Measurements from ENCODE around the gene CPD. TPM values are rescaled to one million over a fixed set of nuclear protein-coding genes. Genes with fewer than 3 reads are reported as not detected.

Gene CPD
- total and polyA plus RNA-seq, 2 of the 13 experiments (the other 11 are each of a cell fraction or from before 2014, with no cell fraction given), result 46.1 to 72.3 TPM

- TF ChIP-seq ZNF142 (CRISPR knock-in tag; IDR thresholded peaks at IDR 0.05), result 0 out of 2 replicates have a peak, but pooled peaks have one; percentile 34
Observed at GRCh38 chr17:30344283-30345088, 34.2 kb upstream of the CPD start (continued).

- intact Hi-C loops (cut with micrococcal nuclease; ENCODE audit: unreplicated experiment), result loop anchor here (2.0 kb wide), 1 partner anchor 32 kb away; no protein-coding TSS in a partner anchor
- no peak for FAIRE-seq
- TF ChIP-seq HNF4G (IDR thresholded peaks at IDR 0.05; ENCODE audit: borderline replicate concordance, low read depth, low read length) (no peak), HNF4G (CRISPR knock-in tag; IDR thresholded peaks at IDR 0.05; ENCODE audit: borderline replicate concordance, low read depth) (0 out of 2 replicates have a peak, but pooled peaks have one; percentile 0), ZBTB7B (CRISPR knock-in tag; IDR thresholded peaks at IDR 0.05) (0 out of 2 replicates have a peak, but pooled peaks have one; percentile 8), ZFP91 (CRISPR knock-in tag; IDR thresholded peaks at IDR 0.05; ENCODE audit: borderline replicate concordance) (0 out of 2 replicates have a peak, but pooled peaks have one; percentile 49), ZNF746 (CRISPR knock-in tag; IDR thresholded peaks at IDR 0.05) (0 out of 2 replicates have a peak, but pooled peaks have one; percentile 15), PHF5A (CRISPR knock-in tag; IDR thresholded peaks at IDR 0.05; ENCODE audit: low read depth, unreplicated experiment) (no peak), EHMT2 (IDR thresholded peaks at IDR 0.05; ENCODE audit: borderline replicate concordance, low read depth, low read length) (peak; percentile 53; the same call in 1 of the 2 replicates)
Observed at GRCh38 chr17:30345089-30345433, 33.7 kb upstream of the CPD start.

More at GRCh38 chr17:30345089-30345433, 33.7 kb upstream of the CPD start:
- H2AFZ ChIP-seq (ENCODE audit: low read length), result no peak overlapping the region
- H3K4me1 ChIP-seq (ENCODE audit: insufficient read depth, low read length), result peaks cover 99% of the 10 kb centered on the region
- H3K9ac ChIP-seq (ENCODE audit: insufficient read depth, low read depth, low read length), result peak overlapping the region; percentile 64
- peak overlapping the region; percentile 81 for H3K4me2 ChIP-seq (ENCODE audit: low read depth, low read length)
- ATAC-seq (peak; percentile 5), DNase-seq (ENCODE audit: low spot score) (no peak)
- H3K27ac ChIP-seq (ENCODE audit: extremely low read length, insufficient read depth, low read length), result peak overlapping the region; percentile 97
- ChIA-PET CTCF (ENCODE audit: low intra/inter-chr PET ratio, low total read pairs) (no interaction called here), POLR2A (interaction anchor here (0.8 to 8.7 kb wide), 27 partner anchors 8 to 255 kb away, joined by 3 to 114 read pairs (median 5); partner anchors contain the start of genes CPD and GOSR1)
- no peaks in the 10 kb centered on the region for H3K79me2 ChIP-seq (ENCODE audit: insufficient read depth, low read length)
- peak overlapping the region in 1 of 3 experiments; percentile 56; a peak in 2 of 6 replicates for H3K4me3 ChIP-seq (replicated peaks in 1 of 3; ENCODE audit: insufficient read depth in 1 of 3, low read depth in 2 of 3, low read length in 3 of 3)
- no peaks in the 10 kb centered on the region for H3K36me3 ChIP-seq (replicated peaks in 1 of 2; ENCODE audit: control insufficient read depth in 1 of 2, insufficient read depth in 2 of 2, low read length in 2 of 2)
- 5% methylated on average over 2 of the region's 2 CpGs for WGBS (ENCODE audit: low lambda C conversion rate)
- H3K27me3 ChIP-seq (ENCODE audit: control insufficient read depth in 1 of 2, insufficient read depth in 2 of 2, low read length in 2 of 2), result no peaks in the 10 kb centered on the region
- H4K20me1 ChIP-seq (ENCODE audit: insufficient read depth, low read length), result no peaks in the 10 kb centered on the region
- BruUV-seq (replicated peaks), result TSS peak; percentile 89
- in situ Hi-C loops (cut with HindIII; ENCODE audit: extremely low pct_ligation_motif_present, low pct_unique_long_range_greater_than_20kb), result no loop called here
- H3K9me3 ChIP-seq (ENCODE audit: low read length), result no peaks in the 10 kb centered on the region
